Measurements from ENCODE around the gene CNN2. TPM values are rescaled to one million over a fixed set of nuclear protein-coding genes. Genes with fewer than 3 reads are reported as not detected.

Gene CNN2
- total and polyA plus RNA-seq, 2 of the 8 experiments (the other 6 are each of a cell fraction or from before 2014, with no cell fraction given), result 189 to 551 TPM

DNA sequence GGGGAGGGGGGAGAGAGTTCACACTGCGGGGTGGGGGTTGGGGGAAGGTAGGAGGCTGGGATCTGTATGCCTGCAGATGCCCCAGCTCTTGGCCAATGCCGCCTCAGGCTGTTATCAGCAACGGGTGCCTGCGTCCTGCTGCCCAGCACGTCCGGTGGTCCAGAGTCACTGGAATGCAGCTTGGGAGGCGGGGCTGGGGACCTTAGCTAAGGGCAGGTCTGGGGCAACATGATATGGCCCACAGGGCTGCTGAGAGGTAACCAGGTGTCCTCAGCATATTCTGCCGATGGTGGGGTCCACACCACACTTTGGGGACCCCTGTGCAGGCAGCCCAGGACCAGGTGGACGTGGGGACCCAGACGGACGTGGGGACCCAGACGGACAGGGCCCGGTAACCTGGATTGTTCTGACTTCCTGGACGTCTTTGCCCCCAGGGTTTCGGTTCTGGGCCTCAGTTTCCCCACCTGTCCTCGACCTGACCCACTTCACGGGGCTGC, 39.9 kb downstream of the CNN2 start:
- Histone ChIP-seq H3K4ac (replicated peaks; ENCODE audit: insufficient read length, low read depth, low read length) (no peak overlapping the region), H2AFZ (ENCODE audit: low read length) (no peak overlapping the region), H3K56ac (replicated peaks; ENCODE audit: insufficient read length, low read depth, low read length) (no peak overlapping the region), H3K27me3 (replicated peaks in 1 of 4; ENCODE audit: control insufficient read depth in 3 of 4, extremely low read depth in 1 of 4, insufficient read depth in 3 of 4, low read length in 3 of 4) (peaks cover 0 to 26% (median 18%) of the 10 kb centered on the region in 4 experiments; a peak in 5 of 7 replicates), H2BK15ac (ENCODE audit: low read length) (no peak overlapping the region), H3K9ac (replicated peaks in 1 of 4; ENCODE audit: extremely low read depth in 1 of 4, low read depth in 3 of 4, low read length in 3 of 4) (no peak overlapping the region), H3K9me3 (ENCODE audit: insufficient read depth in 2 of 2, low read depth in 1 of 2, low read length in 1 of 2) (peaks cover 0 to 18% of the 10 kb centered on the region in 2 experiments; a peak in 2 of 4 replicates), H2BK20ac (ENCODE audit: low read length) (no peak overlapping the region), H3K4me3 (ENCODE audit: extremely low read depth in 1 of 4, insufficient read depth in 2 of 4, low read depth in 3 of 4, low read length in 4 of 4) (peak overlapping the region in 1 of 4 experiments; percentile 68; a peak in 2 of 8 replicates), H3K79me1 (ENCODE audit: low read depth, low read length) (no peaks in the 10 kb centered on the region), H3K36me3 (ENCODE audit: control insufficient read depth in 2 of 4, insufficient read depth in 4 of 4, low read length in 3 of 4) (no peaks in the 10 kb centered on the region), H3K23me2 (ENCODE audit: low read depth, low read length) (peaks cover 13% of the 10 kb centered on the region; the same call in 1 of the 2 replicates), H4K5ac (ENCODE audit: insufficient read length, low read depth, low read length) (no peak overlapping the region), H4K20me1 (replicated peaks in 1 of 2; ENCODE audit: control insufficient read depth in 1 of 2, insufficient read depth in 2 of 2, low read length in 2 of 2) (peaks cover 0 to 7% of the 10 kb centered on the region in 2 experiments), H3K79me2 (ENCODE audit: control insufficient read depth in 1 of 2, insufficient read depth in 2 of 2, low read length in 2 of 2) (no peaks in the 10 kb centered on the region), H3K23ac (ENCODE audit: insufficient read length) (no peak overlapping the region), H2BK5ac (ENCODE audit: low read depth, low read length) (no peak overlapping the region; the same call in 1 of the 2 replicates), H3K27ac (ENCODE audit: low read depth, low read length) (no peak overlapping the region), H2AK5ac (ENCODE audit: low read depth, low read length) (no peak overlapping the region), H2BK120ac (replicated peaks; ENCODE audit: low read depth, low read length) (no peak overlapping the region), H2BK12ac (ENCODE audit: low read depth, low read length) (0 out of 2 replicates have a peak overlapping the region, but pooled peaks have one; percentile 84), H3K4me1 (replicated peaks in 1 of 4; ENCODE audit: control insufficient read depth in 3 of 4, insufficient read depth in 4 of 4, low read length in 3 of 4) (peaks cover 0 to 30% (median 20%) of the 10 kb centered on the region in 4 experiments; a peak in 6 of 7 replicates), H4K91ac (replicated peaks; ENCODE audit: insufficient read length, low read length) (no peak overlapping the region), H4K8ac (ENCODE audit: extremely low read depth, insufficient read depth, low read length) (peak overlapping the region; percentile 79), H3K14ac (ENCODE audit: insufficient read length) (no peak overlapping the region), H3K18ac (ENCODE audit: extremely low read depth, low read length) (peak overlapping the region; percentile 48; the same call in 1 of the 2 replicates), H3K4me2 (ENCODE audit: insufficient read depth in 1 of 2, low read depth in 2 of 2, low read length in 2 of 2) (peak overlapping the region; percentile 35 to 74)
- ChIA-PET POLR2A (ENCODE audit: partially characterized antibody) (interaction anchor here (0.8 to 6.9 kb wide), 14 partner anchors 8 to 203 kb away, joined by 3 to 97 read pairs (median 4); partner anchors contain the start of genes CIRBP, CNN2, GPX4 and RNU6-2), CTCF (ENCODE audit: partially characterized antibody) (interaction anchor here (1.0 to 5.2 kb wide), 12 partner anchors 9 to 175 kb away, joined by 3 to 54 read pairs (median 4); partner anchors contain the start of genes ABCA7 and ATP5F1D)
- 78% methylated on average over 12 of the region's 17 CpGs; no CpG with 5 or more reads in 1 of the 2 experiments for WGBS, 2 experiments (ENCODE audit: extremely low coverage in 1 of 2, insufficient coverage in 1 of 2, insufficient read length in 1 of 2, insufficient replicate concordance in 2 of 2, low coverage in 1 of 2, low lambda C conversion rate in 2 of 2, missing lambda C conversion rate in 1 of 2)
- FAIRE-seq (no peak), DNase-seq (ENCODE audit: low read depth in 1 of 2, low spot score in 2 of 2) (peak in 1 of 2 experiments; percentile 59)
- TF ChIP-seq SUZ12 (IDR thresholded peaks at IDR 0.05; ENCODE audit: low read length) (no peak), RBBP5 (IDR thresholded peaks at IDR 0.05; ENCODE audit: borderline replicate concordance, low read depth, low read length) (no peak), ASH2L (IDR thresholded peaks at IDR 0.05; ENCODE audit: low read length) (peak; percentile 8), CEBPB (IDR thresholded peaks at IDR 0.05; ENCODE audit: low read depth, low read length) (no peak), TEAD4 (IDR thresholded peaks at IDR 0.05; ENCODE audit: low read depth, low read length) (peak; percentile 14; the same call in 1 of the 2 replicates), SP4 (IDR thresholded peaks at IDR 0.05; ENCODE audit: low read length) (no peak), HDAC6 (IDR thresholded peaks at IDR 0.05; ENCODE audit: low read depth, low read length) (no peak)

All from H1 (cell line).